Neural crest cell (in vitro differentiated cells): ENCODE measurements around the gene LACC1. TPM values are rescaled to one million over a fixed set of nuclear protein-coding genes. Genes with fewer than 3 reads are reported as not detected.

Experiments
- DNase-seq: peaks from one replicate; pipeline ENCODE4 v3.0.0; 2021; ENCODE audit warnings: low read depth, mixed read lengths, low spot score
- H3K27ac Mint-ChIP-seq: one replicate; pipeline ENCODE4 v1.8.0; 2021; ENCODE audit warnings: mild to moderate bottlenecking, mixed read lengths; ENCODE audit not compliant: unreplicated experiment
- H3K27me3 Mint-ChIP-seq: 2 replicates; pipeline ENCODE4 v1.8.0; 2021; ENCODE audit warnings: low read depth, mild to moderate bottlenecking, mixed read lengths
- H3K36me3 Mint-ChIP-seq: 2 replicates; pipeline ENCODE4 v1.8.0; 2021; ENCODE audit warnings: low read depth, mild to moderate bottlenecking, mixed read lengths
- H3K4me1 Mint-ChIP-seq: 2 replicates; pipeline ENCODE4 v1.8.0; 2021; ENCODE audit warnings: mixed read lengths
- H3K4me3 Mint-ChIP-seq: one replicate; pipeline ENCODE4 v1.8.0; 2021; ENCODE audit warnings: mild to moderate bottlenecking, mixed read lengths
- H3K9me3 Mint-ChIP-seq: 2 replicates; pipeline ENCODE4 v1.8.0; 2021; ENCODE audit warnings: mixed read lengths
- long read RNA-seq: library from polyadenylated mRNA; unstranded; transcript quantifications from one replicate; pipeline ENCODE4 v2.0.0, GENCODE V29; 2020
- total RNA-seq: library from RNA; stranded (reverse); gene quantifications from 2 replicates; pipeline ENCODE4 v1.2.1, GENCODE V29; 2021
- TF ChIP-seq, protein P1 (sequence below): fragments of 200-600 bp; sonication (generic); conservative IDR thresholded peaks from 2 replicates; pipeline ENCODE4 v1.5.0; 2021; ENCODE audit warnings: antibody characterized with exemption, mild to moderate bottlenecking

Gene LACC1
- 0.75 and 1.1 TPM in 2 replicates for total RNA-seq
- long read RNA-seq, full-length matches to known transcripts: 1 of 2 reads
- long read RNA-seq, partial matches to known transcripts: 1 of 2 reads
- long read RNA-seq, other reads (novel, unspliced or antisense): 0 of 2 reads

- peaks cover 37% of the 10 kb centered on the region for H3K27me3 Mint-ChIP-seq
- peak within 1 kb of the TSS; percentile 93 for H3K27ac Mint-ChIP-seq
- no peaks in the 10 kb centered on the region for H3K36me3 Mint-ChIP-seq
- DNase-seq: peak; percentile 15
- H3K9me3 Mint-ChIP-seq: no peaks in the 10 kb centered on the region
- peaks cover 16% of the 10 kb centered on the region for H3K4me1 Mint-ChIP-seq
- TF ChIP-seq, protein P1, sequence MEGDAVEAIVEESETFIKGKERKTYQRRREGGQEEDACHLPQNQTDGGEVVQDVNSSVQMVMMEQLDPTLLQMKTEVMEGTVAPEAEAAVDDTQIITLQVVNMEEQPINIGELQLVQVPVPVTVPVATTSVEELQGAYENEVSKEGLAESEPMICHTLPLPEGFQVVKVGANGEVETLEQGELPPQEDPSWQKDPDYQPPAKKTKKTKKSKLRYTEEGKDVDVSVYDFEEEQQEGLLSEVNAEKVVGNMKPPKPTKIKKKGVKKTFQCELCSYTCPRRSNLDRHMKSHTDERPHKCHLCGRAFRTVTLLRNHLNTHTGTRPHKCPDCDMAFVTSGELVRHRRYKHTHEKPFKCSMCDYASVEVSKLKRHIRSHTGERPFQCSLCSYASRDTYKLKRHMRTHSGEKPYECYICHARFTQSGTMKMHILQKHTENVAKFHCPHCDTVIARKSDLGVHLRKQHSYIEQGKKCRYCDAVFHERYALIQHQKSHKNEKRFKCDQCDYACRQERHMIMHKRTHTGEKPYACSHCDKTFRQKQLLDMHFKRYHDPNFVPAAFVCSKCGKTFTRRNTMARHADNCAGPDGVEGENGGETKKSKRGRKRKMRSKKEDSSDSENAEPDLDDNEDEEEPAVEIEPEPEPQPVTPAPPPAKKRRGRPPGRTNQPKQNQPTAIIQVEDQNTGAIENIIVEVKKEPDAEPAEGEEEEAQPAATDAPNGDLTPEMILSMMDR: no peak
- H3K4me3 Mint-ChIP-seq: peak within 1 kb of the TSS; percentile 91
Observed at GRCh38 chr13:43879755-43880181, at the start of gene LACC1. Gene LACC1, plus strand, starts transcription at chr13:43879904. Its CDS starts 1,082 bp downstream, at chr13:43880986.

DNA sequence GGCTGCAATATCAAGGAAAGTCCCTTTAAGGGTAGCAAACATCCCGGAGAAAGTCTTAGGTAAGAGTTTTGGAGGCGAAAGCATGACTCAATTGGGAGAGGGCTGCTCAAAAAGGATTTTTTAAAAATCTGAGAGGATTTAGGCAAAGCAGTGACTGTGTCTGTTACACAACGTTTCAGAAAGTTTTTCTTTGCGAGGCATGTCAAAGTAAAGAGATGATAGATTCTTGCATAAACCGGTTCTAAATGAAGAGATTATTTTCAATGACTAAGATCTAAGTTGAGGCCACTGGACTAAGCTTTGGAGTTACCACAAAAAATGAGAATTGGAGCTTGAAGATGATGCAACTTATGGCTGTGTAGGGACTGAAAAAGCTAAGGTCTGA, 49.2 kb upstream of the LACC1 start:
- no peaks in the 10 kb centered on the region for H3K9me3 Mint-ChIP-seq
- no peak overlapping the region for H3K4me3 Mint-ChIP-seq
- no peaks in the 10 kb centered on the region for H3K4me1 Mint-ChIP-seq
- H3K27me3 Mint-ChIP-seq: no peaks in the 10 kb centered on the region
- DNase-seq: no peak
- H3K36me3 Mint-ChIP-seq: no peaks in the 10 kb centered on the region
- no peak overlapping the region for H3K27ac Mint-ChIP-seq
- TF ChIP-seq, protein P1: no peak

- no peaks in the 10 kb centered on the region for H3K36me3 Mint-ChIP-seq
- no peaks in the 10 kb centered on the region for H3K4me1 Mint-ChIP-seq
- DNase-seq: no peak
- no peak overlapping the region for H3K4me3 Mint-ChIP-seq
- H3K27ac Mint-ChIP-seq: no peak overlapping the region
- TF ChIP-seq, protein P1: no peak
- no peaks in the 10 kb centered on the region for H3K9me3 Mint-ChIP-seq
- no peaks in the 10 kb centered on the region for H3K27me3 Mint-ChIP-seq
Observed at GRCh38 chr13:43831088-43831487, 48.6 kb upstream of the LACC1 start.

- no peak overlapping the region for H3K27ac Mint-ChIP-seq
- TF ChIP-seq, protein P1: no peak
- H3K4me3 Mint-ChIP-seq: no peak overlapping the region
- no peaks in the 10 kb centered on the region for H3K4me1 Mint-ChIP-seq
- no peaks in the 10 kb centered on the region for H3K9me3 Mint-ChIP-seq
- no peaks in the 10 kb centered on the region for H3K36me3 Mint-ChIP-seq
- H3K27me3 Mint-ChIP-seq: no peaks in the 10 kb centered on the region
- DNase-seq: no peak
Observed at GRCh38 chr13:43835701-43836100, 44.0 kb upstream of the LACC1 start.

DNA sequence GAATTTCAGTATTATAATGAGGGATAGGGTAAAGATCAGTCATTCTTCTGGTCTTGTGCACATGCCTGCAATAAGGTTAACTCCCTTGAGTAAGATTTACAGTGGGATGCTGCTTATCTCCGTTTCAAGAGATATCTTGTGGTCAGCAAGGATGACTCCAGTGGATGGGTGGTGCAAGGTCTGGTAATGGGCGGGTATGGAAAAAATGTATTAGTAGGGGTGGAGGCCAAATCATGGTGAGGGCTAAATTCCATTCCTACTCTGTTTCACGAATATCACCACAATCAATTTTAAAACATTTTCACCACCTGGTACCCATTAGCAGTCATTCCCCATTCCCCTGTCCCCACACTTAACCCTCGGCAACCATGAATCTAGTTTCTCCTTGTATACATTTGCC, 40.8 kb upstream of the LACC1 start:
- no peaks in the 10 kb centered on the region for H3K27me3 Mint-ChIP-seq
- H3K27ac Mint-ChIP-seq: no peak overlapping the region
- peaks cover 6% of the 10 kb centered on the region for H3K36me3 Mint-ChIP-seq
- TF ChIP-seq, protein P1: no peak
- H3K4me3 Mint-ChIP-seq: no peak overlapping the region
- no peaks in the 10 kb centered on the region for H3K4me1 Mint-ChIP-seq
- H3K9me3 Mint-ChIP-seq: peaks cover 2% of the 10 kb centered on the region
- no peak for DNase-seq
